Measurements from ENCODE around the gene METTL8.

The METTL8 gene

GRCh38 chr2:171410624-171411023 lies 23.2 kb downstream of the METTL8 start:
- no peak for DNase-seq
- H3K36me3 ChIP-seq (replicated peaks; ENCODE audit: insufficient read depth, low read length): no peaks in the 10 kb centered on the region
- no peaks in the 10 kb centered on the region for H3K9me3 ChIP-seq (replicated peaks; ENCODE audit: insufficient read depth, low read length)
- H3K4me3 ChIP-seq (ENCODE audit: low read length): no peak overlapping the region
- H3K4me2 ChIP-seq (ENCODE audit: low read depth, low read length): no peak overlapping the region
- no peaks in the 10 kb centered on the region for H4K20me1 ChIP-seq (ENCODE audit: insufficient read depth, low read length)
- no peaks in the 10 kb centered on the region for H3K9me2 ChIP-seq (replicated peaks; ENCODE audit: insufficient read depth, low read length)
- peaks cover 30% of the 10 kb centered on the region for H3K4me1 ChIP-seq (ENCODE audit: low read length)
- H3F3A ChIP-seq (ENCODE audit: insufficient read depth, low read length): peaks cover 22% of the 10 kb centered on the region
- no peak overlapping the region for H2AFZ ChIP-seq (ENCODE audit: low read length)
- TF ChIP-seq EZH2 (optimal IDR thresholded peaks at IDR 0.05; ENCODE audit: low read depth, low read length): no peak
- no peak for TF ChIP-seq CTCF (IDR thresholded peaks at IDR 0.05; ENCODE audit: low read length)
- no peak for TF ChIP-seq EZH2phosphoT487 (IDR thresholded peaks at IDR 0.05; ENCODE audit: low read length)
- no peak overlapping the region for H3K27ac ChIP-seq (ENCODE audit: low read length)
- H3K9ac ChIP-seq (ENCODE audit: low read length): no peak overlapping the region
- no peaks in the 10 kb centered on the region for H3K27me3 ChIP-seq (replicated peaks; ENCODE audit: insufficient read depth, low read length)
- peaks cover 3% of the 10 kb centered on the region; the same call in 1 of the 2 replicates for H3K79me2 ChIP-seq (ENCODE audit: low read length)

- Histone ChIP-seq H3K4me2 (ENCODE audit: low read depth, low read length) (no peak overlapping the region), H3K27ac (ENCODE audit: low read length) (no peak overlapping the region), H3K27me3 (replicated peaks; ENCODE audit: insufficient read depth, low read length) (no peaks in the 10 kb centered on the region), H3F3A (ENCODE audit: insufficient read depth, low read length) (peaks cover 28% of the 10 kb centered on the region), H3K4me1 (ENCODE audit: low read length) (peaks cover 35% of the 10 kb centered on the region), H2AFZ (ENCODE audit: low read length) (no peak overlapping the region), H3K9me3 (replicated peaks; ENCODE audit: insufficient read depth, low read length) (no peaks in the 10 kb centered on the region), H3K36me3 (replicated peaks; ENCODE audit: insufficient read depth, low read length) (no peaks in the 10 kb centered on the region), H4K20me1 (ENCODE audit: insufficient read depth, low read length) (no peaks in the 10 kb centered on the region), H3K79me2 (ENCODE audit: low read length) (peaks cover 3% of the 10 kb centered on the region; the same call in 1 of the 2 replicates), H3K9me2 (replicated peaks; ENCODE audit: insufficient read depth, low read length) (no peaks in the 10 kb centered on the region), H3K4me3 (ENCODE audit: low read length) (no peak overlapping the region), H3K9ac (ENCODE audit: low read length) (no peak overlapping the region)
- TF ChIP-seq EZH2phosphoT487 (IDR thresholded peaks at IDR 0.05; ENCODE audit: low read length): no peak
- TF ChIP-seq EZH2 (optimal IDR thresholded peaks at IDR 0.05; ENCODE audit: low read depth, low read length): no peak
- no peak for TF ChIP-seq CTCF (IDR thresholded peaks at IDR 0.05; ENCODE audit: low read length)
- no peak for DNase-seq
Observed at GRCh38 chr2:171410101-171410500, 23.7 kb downstream of the METTL8 start.

GRCh38 chr2:171409436-171409971 lies 24.3 kb downstream of the METTL8 start:
- Histone ChIP-seq H3K79me2 (ENCODE audit: low read length) (peaks cover 3% of the 10 kb centered on the region; the same call in 1 of the 2 replicates), H3K9ac (ENCODE audit: low read length) (no peak overlapping the region), H3K9me2 (replicated peaks; ENCODE audit: insufficient read depth, low read length) (no peaks in the 10 kb centered on the region), H3K4me3 (ENCODE audit: low read length) (no peak overlapping the region), H3K27me3 (replicated peaks; ENCODE audit: insufficient read depth, low read length) (no peaks in the 10 kb centered on the region), H3K9me3 (replicated peaks; ENCODE audit: insufficient read depth, low read length) (no peaks in the 10 kb centered on the region), H3K27ac (ENCODE audit: low read length) (no peak overlapping the region), H2AFZ (ENCODE audit: low read length) (no peak overlapping the region), H3K4me1 (ENCODE audit: low read length) (peaks cover 40% of the 10 kb centered on the region), H3F3A (ENCODE audit: insufficient read depth, low read length) (peaks cover 29% of the 10 kb centered on the region), H3K4me2 (ENCODE audit: low read depth, low read length) (no peak overlapping the region), H3K36me3 (replicated peaks; ENCODE audit: insufficient read depth, low read length) (no peaks in the 10 kb centered on the region), H4K20me1 (ENCODE audit: insufficient read depth, low read length) (no peaks in the 10 kb centered on the region)
- TF ChIP-seq EZH2phosphoT487 (IDR thresholded peaks at IDR 0.05; ENCODE audit: low read length) (no peak), CTCF (IDR thresholded peaks at IDR 0.05; ENCODE audit: low read length) (no peak), EZH2 (optimal IDR thresholded peaks at IDR 0.05; ENCODE audit: low read depth, low read length) (no peak)
- DNase-seq: no peak

Data from MM.1S (cell line).